SW480 (cell line): Measurements from ENCODE around the gene VKORC1.
"Not testable (repeated sequence)": the region's sequence is repeated elsewhere in the genome, so short reads cannot be mapped to it uniquely, and the experiment has no call there.

Experiments used
- DNase-seq: peaks from one replicate; pipeline ENCODE4 v3.0.0-alpha.2; 2016; ENCODE audit warnings: low spot score

The VKORC1 gene

DNA sequence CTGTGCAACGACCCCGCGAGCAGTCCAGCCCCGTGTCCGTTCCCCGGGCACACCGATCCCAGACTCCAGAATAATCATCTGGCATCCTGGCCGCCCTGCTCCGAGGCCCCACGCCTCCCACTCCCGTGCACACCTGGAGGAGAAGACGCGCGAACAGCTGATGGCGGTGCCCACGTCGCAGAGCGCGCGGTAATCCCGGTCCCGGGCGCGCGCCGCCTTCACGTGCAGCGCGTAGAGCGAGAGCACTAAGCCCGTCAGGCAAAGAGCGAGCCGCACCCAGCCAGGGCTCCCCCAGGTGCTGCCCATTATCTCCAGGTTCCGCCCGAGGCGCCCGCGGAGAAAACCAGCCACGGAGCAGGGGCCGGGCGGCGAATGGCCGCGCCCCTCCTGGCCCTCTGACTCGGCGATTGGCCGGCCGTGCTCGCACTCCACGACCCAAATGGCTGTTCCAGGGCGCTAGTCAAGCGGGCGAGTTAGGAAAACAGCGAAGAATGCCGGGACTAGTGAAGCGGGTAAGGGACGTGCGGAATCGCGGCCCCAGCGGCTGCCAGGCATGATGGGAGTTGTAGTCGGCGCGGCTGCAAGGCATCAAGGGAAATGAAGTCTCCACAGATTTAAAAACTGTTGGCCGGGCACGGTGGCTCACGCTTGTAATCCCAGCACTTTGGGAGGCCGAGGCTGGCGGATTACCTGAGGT, at the start of gene VKORC1:
TSS of gene VKORC1 (minus strand) at position 374 of the 697 bp plus-strand sequence. CDS start at position 306, 68 bp downstream.
- peak; percentile 97 for DNase-seq

DNA sequence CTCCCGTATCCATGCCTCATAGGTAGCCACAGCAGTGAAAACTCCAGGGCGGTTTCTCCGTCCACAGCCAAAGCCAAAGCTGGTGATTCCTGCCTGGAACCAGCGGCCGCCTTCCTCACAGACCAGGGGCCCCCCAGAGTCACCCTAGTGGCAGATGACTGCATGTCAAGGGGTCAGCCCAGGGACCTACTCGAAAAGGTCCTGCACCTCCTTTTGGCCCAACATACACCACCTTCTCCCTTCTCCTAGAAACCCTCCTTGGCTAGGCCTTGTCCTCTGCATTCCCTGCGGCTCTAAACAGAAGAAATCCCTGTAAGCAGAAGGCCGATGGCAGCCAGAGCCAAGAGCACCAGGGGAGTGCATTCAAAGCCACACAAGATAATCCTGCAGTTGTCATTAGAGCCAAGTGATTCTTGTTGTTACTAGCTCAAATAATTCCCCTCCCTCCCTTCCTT, 49.1 kb upstream of the VKORC1 start:
- DNase-seq, result no peak

DNA sequence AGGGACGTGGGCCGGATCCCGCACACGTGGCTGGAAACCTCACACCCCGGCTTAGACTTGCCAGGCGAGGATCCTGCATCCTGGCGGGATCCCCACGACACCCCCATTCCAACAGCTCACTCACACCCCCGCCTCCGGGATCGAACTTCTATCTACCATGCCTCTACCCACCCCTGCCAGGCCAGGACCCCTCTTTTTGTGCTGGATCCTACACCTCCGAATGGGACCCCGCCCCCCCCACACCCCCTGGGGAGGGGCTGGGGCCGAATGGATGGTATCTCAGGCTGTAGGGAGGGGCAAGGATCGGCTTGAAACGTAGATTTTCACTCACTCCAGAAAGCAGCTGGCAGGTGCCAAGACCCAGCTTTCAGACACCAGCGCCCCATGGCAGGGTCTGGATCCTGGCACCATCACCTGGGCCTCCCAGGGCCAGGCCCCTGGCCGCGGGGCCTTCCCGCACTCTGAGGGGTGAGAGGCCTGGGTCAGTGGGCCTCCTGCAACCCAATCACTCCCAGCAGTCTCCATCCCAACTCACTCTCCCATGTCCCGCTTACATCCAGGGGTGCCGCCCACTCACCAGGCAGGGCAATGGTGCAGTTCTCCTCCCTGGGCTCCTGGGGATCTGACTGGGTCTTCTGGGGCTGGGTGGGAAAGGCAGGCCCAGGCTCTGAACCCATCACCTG, 48.6 kb upstream of the VKORC1 start:
- no peak for DNase-seq

DNA sequence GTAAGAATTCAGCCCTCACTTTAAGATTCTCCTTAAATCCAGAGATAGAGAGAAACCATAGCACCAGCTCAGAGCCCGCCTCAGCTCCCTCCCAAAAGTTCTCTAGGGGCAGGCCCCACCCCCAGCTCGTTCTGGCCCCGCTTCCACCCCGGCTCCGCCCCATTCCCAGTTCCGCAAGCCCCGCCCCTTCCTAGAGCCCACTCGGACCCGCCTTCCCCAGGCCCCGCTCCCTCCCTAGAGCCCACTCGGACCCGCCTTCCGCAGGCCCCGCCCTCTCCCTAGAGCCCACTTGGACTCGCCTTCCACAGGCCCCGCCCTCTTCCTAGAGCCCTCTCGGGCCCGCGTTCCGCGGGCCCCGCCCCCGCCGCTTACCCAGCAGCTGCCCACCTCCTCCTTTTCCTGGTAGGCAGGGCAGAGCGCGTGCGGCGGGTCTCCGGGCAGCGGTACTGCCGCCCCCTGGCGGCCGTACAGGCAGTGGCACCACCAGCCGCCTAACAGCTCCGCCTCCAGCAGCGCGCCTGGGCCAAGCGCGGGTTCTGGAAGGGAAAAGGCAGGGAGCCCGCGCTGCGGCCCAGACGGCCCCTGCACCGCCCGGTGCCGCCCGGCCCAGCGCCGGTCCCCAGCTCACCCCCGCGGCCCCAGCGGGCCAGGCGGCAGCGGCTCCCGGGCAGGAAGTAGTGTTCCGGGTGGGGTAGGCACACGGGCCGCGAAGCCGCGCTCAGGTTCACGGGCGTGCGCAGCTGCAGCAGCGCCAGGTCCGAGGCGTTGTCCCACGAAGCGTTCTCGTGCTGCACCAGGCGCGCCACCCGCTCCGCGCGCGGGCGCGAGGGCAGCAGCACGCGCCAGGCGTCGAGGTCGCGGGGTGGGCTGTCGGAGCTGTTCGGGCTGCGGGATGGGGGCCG, 47.8 kb upstream of the VKORC1 start:
- peak; percentile 96 for DNase-seq

DNA sequence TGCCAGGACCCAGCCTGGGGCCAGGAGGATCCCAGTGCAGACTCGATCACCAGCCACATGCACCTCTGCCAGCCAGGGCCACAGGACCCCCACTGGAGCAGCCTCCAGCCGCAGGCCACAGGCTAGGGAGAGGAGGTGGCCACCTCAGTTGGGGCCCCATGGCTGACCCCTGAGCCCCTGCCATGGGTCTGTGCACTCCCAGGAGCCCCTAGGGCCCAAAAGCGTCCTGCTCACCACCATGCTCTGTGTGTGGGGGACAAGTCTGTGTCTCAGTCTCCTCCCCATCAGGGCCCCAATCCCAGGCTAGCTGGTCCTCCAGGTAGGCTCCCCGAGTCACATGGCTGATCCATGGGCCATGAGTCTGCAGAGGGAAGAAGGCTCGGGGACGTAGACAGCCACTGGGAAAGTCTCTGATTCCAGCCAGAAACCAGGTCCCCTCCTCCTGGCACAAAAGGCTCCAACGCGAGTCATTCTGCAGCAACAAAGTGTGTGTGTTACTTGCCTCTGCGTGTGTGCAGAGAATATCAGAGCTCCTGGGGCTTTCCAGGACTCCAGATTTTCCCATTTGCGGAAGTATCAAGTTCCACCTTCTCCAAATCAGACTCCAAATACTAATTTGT, 47.0 kb upstream of the VKORC1 start:
- no peak for DNase-seq

DNA sequence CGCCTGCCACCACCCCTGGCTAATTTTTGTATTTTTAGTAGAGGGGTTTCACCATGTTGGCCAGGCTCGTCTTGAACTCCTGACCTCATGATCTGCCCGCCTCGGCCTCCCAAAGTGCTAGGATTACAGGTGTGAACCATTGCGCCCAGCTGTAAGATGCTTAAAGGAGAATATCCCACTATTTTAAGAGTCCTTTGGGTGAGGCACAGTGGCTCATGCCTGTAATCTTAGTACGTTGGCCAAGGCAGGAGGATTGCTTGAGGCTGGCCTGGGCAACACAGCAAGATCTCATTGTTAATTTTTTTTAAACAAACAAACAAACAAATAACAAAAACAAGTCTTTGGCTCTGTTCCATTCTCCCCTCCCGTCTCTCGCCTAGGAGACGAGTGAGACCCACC, 46.5 kb upstream of the VKORC1 start:
- DNase-seq, result not testable (repeated sequence)

DNA sequence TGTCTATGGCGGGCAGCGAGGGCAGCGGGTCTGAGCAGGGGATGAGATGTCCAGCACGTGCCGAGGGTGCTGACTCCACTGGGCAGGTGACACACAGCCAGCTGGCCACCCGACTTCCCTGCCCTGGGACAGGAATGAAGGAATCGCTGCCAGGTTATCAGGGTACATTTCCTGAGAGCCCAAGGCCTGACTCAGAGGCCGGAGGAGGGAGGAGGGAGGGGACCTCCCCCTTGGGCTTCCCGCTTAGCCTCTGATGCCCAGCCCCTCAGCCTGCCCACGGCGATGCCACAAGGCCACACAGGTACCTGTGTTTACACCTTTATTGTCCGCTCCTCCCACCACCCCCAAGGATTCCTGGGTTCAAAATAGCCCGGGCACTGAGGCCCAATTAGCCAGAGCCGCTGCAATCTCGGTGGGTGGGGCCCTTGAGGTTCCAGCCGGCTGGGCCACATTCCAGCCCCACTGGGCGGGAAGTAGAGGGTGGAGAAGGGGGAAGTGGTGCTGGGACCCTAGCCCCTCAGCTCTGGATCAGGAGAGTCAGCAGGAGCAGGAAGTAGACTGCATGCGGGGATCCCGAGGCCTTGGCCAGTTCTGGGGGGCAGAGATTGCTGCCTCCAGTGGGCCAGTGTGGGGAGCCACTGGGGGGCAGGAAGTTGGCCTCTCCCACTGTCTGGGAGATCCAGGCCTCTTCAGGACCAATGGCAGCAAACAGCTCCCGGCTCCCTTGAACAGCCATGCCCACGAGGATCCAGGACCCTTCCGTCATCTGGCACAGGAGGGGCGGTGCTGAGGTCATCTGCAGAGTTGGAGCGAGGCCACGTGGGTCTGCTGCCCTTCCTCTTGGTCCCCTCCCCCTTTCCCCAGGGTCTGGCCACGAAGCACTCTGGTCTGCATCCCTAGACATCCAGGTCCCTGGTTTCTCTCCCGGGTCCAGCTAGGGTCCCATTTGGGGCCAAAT, 44.3 kb upstream of the VKORC1 start:
- DNase-seq, result peak; percentile 66

DNA sequence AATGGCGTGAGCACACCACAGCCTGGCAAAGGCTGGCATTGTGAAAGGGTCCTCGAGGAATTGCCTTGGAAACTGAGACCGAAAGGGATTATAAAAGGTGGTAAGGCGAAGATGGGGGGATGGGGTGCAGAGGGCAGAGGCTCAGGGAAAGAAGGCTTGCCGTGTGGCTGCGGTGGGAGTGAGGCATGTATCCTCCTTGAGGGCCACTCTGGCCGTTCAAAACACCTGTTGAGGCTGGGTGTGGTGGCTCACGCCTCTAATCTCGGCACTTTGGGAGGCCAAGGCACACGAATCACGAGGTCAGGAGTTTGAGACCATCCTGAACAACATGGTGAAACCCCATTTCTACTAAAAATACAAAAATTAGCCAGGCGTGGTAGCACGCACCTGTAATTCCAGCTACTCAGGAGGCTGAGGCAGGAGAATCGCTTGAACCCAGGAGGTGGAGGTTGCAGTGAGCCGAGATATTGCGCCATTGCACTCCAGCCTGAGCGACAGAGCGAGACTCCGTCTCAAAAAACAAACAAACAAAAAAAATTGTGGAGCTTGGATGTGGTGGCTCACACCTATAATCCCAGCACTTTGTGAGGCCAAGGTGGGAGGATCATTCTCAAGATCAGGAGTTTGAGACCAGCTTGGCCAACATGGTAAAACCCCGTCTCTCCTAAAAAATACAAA, 42.4 kb upstream of the VKORC1 start:
- DNase-seq, result not testable (repeated sequence)

DNA sequence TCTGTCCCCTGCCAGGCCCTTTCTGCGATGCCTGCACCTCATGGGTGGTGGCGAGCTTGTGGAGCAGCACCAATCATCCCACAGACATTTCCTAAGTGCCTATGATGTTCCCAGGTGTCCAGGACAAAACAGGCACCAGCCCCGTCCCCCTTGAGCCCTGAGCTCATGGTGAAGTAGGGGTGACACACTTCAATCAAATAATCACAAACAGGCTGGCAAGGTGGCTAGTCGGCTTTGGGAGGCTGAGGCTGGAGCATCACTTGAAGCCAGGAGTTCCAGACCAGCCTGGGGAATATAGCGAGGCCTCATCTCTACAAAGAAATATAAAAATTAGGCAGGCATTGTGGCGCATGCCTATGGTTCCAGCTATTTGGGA, 41.7 kb upstream of the VKORC1 start:
- DNase-seq, result no peak

DNA sequence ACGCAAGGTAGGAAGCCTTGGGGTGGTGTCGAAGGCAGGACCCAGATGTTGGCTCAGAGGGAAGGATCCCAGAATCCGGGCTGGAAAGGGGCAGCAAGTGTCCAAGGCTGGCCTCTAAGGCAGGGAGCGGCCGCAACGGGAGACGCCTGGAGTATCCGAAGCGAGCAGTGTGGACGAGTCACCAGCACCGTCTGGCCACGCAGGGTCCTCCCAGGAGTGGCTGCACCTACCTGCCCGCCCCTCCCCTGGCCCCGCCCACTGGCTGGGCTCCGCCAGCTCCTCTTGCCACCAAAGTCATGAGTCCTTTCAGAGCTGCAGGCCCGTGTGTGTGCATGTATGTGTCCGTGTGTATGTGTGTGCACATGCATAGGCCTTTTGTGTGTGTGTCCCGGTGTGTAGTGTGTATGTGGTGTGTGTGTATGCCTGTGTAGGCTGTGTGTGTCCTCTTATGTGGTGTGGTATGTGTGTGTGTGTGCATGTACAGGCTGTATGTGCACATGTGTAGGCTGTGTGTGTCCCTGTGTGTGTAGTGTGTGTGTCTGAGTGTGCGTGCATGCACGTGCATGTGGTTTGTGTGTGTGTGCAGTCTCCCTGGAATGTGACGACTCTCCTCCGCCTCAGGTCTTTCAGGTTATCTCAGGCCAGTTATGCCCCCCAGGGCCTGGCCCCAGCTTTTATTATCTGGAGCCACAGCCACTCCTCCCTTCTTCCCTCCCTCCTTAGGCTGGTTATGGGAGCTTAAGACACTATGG, 41.1 kb upstream of the VKORC1 start, which contains the start of gene PRSS8:
TSS of gene PRSS8 (minus strand) at position 193 of the 752 bp plus-strand sequence. CDS start 229 bp downstream, outside the sequence.
- no peak for DNase-seq

DNA sequence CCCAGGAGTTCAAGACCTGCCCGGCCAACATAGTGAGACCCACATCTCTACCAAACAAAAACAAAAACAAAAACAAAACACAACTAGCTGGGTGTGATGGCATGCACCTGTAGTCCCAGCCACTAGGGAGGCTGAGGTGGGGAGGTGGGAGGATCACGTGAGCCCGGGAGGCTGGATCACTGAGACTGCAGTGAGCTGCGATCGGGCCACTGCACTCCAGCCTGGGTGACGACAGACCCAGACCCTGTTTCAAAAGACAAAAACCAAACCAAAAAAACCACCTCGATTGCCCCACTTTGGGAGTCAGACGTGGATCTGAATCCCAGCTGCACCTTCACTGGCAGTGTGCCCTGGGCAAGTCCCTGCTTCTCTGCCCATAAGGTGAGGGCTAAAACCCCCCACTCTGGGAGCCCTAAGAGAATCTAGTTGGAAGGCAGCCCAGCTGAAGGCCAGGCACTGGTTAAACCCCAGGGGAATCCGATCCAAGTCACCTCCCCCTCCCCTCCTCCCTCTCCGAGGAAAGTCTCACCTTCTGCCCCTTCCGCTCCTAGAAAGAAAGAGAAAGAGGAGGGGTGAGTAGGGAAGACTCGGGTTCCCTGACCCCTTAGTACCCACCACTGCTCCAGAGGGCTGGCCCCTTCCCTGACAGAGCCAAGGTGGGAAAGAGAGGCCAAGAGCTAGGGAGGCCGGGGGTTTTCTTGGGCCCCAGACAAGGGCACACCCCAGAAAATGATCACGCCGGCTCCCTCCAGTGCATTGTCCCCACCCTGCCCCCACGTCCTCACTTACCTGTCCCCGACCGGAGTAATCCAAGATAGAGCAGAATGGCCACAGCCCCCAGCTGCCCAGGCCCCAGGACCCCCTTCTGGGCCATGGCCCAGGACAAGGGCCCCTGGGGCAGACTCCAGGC, 40.3 kb upstream of the VKORC1 start:
- DNase-seq, result no peak

DNA sequence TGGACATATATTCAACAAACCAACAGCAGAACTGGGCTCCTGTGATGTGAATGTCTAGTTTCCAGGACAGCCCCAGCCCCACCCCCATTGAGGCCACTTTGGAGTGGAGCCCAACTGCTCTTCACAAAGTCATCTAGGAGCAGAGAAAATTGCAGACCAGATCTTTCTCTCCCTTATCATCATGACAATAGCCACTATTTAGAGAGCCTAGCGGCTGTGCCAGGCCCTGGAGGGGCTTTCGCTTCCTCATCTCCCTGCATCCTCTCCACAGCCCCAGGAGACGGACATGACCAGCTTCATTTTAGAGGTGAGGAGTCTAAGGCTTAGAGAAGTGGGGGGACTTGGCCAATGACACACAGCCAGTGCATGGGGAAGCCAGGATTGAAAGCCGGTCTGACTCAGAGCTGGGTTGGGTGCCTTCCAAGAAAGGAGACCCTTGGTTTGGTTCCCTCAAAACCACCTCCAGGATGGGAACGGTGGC, 39.5 kb upstream of the VKORC1 start:
- DNase-seq, result no peak

DNA sequence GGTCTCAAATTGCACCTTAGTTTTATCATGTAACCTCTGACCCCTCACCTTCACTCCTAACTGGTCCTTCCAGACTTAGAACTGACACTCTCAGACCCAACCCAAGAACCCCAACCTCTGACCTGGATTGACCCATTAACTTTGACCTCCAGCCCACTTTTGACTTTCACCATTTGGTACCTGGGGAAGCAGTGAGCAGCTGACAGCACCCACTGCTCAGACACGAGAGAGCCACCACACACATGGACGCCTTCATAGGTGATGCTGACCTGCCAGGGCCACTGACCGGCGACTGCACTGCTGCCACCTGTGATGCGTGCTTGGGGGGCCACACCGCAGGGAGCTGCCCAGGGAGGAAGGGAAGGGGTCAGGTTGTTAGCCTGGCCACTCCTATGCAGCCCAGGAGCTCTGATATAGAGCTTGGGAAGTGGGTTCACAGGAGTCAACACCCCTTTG, 38.5 kb upstream of the VKORC1 start:
- no peak for DNase-seq

DNA sequence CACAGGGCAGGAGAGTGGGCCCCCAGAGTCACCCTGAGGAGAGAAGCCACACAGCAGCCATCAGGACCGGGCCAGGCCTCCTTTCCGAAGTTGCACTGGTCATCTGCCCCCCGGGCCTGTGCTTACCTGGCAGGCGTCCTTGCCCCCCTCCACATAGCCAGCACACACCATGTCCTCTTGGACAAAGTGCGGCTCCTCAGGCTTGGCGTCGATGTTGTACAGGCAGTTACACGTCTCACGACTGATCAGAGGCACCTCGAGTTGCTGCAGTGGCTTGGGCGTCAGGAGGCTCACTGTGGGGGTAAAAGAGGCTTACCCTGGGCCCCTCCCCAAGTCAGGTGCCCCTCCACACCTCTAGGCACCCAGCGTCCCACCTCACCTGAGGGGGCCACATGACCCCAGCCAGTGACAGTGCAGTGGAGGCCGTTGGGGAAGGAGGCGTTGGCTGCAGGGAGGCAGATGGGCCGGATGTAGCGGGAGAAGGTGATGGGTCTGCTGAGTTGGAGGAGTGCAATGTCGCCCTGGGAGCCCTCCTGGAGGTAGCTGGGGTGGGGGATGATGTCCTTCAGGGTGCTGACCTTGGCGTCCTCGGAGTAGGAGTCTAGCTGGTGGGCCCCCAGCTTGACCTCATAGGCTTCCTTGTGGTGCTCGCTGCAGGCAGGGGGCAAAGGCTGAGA, 37.8 kb upstream of the VKORC1 start:
- DNase-seq, result no peak

DNA sequence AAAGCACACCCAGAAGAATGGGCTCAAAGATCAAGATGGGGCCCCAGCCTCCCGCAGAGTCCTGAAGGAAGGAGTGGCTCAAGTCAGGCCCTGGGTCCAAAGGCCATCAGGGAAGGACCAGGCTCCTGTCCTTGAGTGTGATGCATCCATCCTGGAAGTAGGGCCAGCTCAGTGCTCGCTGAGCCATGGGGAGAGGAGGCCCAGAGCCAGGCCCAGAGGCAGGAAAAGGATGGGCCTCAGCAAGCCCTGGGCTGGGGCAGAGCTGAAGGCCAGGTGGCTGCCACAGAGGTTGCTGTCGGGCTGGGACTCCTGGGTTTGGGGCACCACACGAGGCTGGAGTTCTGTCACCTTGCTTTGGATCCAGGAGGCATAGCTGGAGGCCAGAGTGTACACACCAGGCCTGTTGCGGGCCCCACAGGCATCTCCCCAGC, 37.3 kb upstream of the VKORC1 start:
- no peak for DNase-seq

DNA sequence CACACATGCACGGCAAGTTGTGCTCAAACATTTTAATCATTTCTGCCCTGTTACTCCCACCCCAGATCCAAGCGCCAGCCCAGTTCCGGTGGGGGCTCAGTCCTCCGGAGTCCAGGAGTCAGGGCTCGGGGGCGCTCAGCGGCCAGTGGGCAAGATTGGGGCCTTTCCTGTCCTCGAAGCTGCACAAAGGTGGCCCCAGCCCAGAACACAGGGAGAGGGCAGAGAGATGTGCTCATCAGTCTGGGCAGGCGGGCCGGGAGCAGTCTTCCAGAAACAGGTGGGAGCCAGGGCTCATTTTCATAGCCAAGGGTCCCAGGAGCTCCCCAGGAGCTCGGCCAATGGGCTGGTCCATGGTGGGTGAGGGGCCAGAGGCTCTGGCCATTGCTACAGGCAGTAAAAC, 36.8 kb upstream of the VKORC1 start:
- no peak for DNase-seq

DNA sequence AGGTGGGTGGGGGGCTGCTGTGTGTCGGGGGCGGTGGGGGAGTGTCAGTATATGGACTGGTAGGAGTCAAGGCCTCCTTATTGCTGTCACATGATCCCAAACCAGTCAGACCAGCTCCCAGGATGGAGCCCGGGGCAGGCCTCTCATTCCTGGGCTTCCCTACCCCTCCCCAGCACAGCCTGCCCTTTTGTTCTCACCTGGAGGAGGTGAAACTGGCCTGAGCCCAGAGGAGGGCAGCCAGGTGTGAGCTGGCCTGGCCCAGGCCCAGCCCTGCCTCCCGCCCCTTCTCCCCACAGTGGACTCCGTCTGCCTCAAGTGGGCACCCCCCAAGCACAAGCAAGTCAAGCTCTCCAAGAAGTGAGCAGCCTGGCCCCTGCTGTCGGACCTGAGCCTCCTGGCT, 36.3 kb upstream of the VKORC1 start:
- DNase-seq, result no peak
